SK-N-SH (cell line): ENCODE measurements around the gene PRKCH. TPM values are rescaled to one million over a fixed set of nuclear protein-coding genes. Genes with fewer than 3 reads are reported as not detected.
A peak's percentile ranks its signal among the peaks of the same experiment; 100 is the strongest.

ENCODE experiments used
- CTCF ChIA-PET: fragments of 300-600, 350-600 bp; formaldehyde crosslinking; extraction: SDS; loops from one replicate; lab custom pipeline; 2021; lab: Yijun Ruan, JAX
- POLR2A ChIA-PET: fragments of 350-600 bp; sonication (Branson Sonifier 250); formaldehyde crosslinking; extraction: SDS; loops from one replicate; lab custom pipeline; 2020; ENCODE audit warnings: antibody characterized with exemption, inconsistent platforms; lab: Yijun Ruan, JAX
- DNase-seq: peaks from one replicate; pipeline ENCODE4 v3.0.0; 2012
- H2AFZ ChIP-seq: fragments of 200-600 bp; sonication (generic); 2 replicates; pipeline ENCODE4 v1.8.1; 2016; ENCODE audit warnings: antibody characterized with exemption, mild to moderate bottlenecking, low read depth
- H3F3A ChIP-seq: fragments of 200-600 bp; sonication (generic); replicated peaks from 2 replicates; pipeline ENCODE3; 2016; ENCODE audit warnings: antibody characterized with exemption, mild to moderate bottlenecking; ENCODE audit not compliant: insufficient read depth
- H3K27ac ChIP-seq, 2 experiments: fragments of 200-500 bp in 1 of 2; fragments of 200-600 bp in 1 of 2; sonication (Bioruptor generic) in 1 of 2; sonication (generic), shearing (Covaris generic) in 1 of 2; 2 replicates each; pipeline versions ENCODE4 v1.5.1 to v1.6.1; 2014 to 2016; ENCODE audit warnings: low read depth in 2 of 2, inconsistent platforms in 1 of 2, low read length in 1 of 2, mild to moderate bottlenecking in 1 of 2, mixed read lengths in 1 of 2
- H3K27me3 ChIP-seq: fragments of 200-600 bp; sonication (generic), shearing (Covaris generic); 2 replicates; pipeline ENCODE4 v1.6.1; 2016; ENCODE audit warnings: mixed run types; ENCODE audit not compliant: insufficient read depth
- H3K36me3 ChIP-seq, 2 experiments: fragments of 200-500 bp in 1 of 2; fragments of 200-600 bp in 1 of 2; sonication (Bioruptor generic) in 1 of 2; sonication (generic) in 1 of 2; replicated peaks in 1 of 2; 2 replicates each; pipeline versions ENCODE3 to v1.5.1; 2014 to 2016; ENCODE audit warnings: low read length in 1 of 2, mild to moderate bottlenecking in 1 of 2; ENCODE audit not compliant: insufficient read depth in 2 of 2, control insufficient read depth in 1 of 2
- H3K4me1 ChIP-seq, 2 experiments: fragments of 200-500 bp in 1 of 2; fragments of 200-600 bp in 1 of 2; sonication (Bioruptor generic) in 1 of 2; sonication (generic), shearing (Covaris generic) in 1 of 2; 2 replicates each; pipeline versions ENCODE4 v1.5.1 to v1.6.1; 2014 to 2016; ENCODE audit warnings: low read depth in 1 of 2, low read length in 1 of 2, mixed run types in 1 of 2; ENCODE audit not compliant: insufficient read depth in 2 of 2, control insufficient read depth in 1 of 2
- H3K4me2 ChIP-seq: fragments of 200-600 bp; sonication (generic), shearing (Covaris generic); 2 replicates; pipeline ENCODE4 v1.6.1; 2017; ENCODE audit warnings: mixed run types
- H3K4me3 ChIP-seq, 2 experiments: fragments of 200-500 bp in 1 of 2; fragments of 200-600 bp in 1 of 2; sonication (Bioruptor generic) in 1 of 2; sonication (generic), shearing (Covaris generic) in 1 of 2; 2 replicates each; pipeline versions ENCODE4 v1.5.1 to v1.8.1; 2014 to 2016; ENCODE audit warnings: low read depth in 2 of 2, inconsistent platforms in 1 of 2, low read length in 1 of 2, mild to moderate bottlenecking in 1 of 2, mixed read lengths in 1 of 2, moderate library complexity in 1 of 2
- H3K79me2 ChIP-seq: fragments of 200-600 bp; sonication (generic); 2 replicates; pipeline ENCODE4 v1.8.1; 2017; ENCODE audit warnings: mild to moderate bottlenecking; ENCODE audit not compliant: insufficient read depth
- H3K9ac ChIP-seq: fragments of 200-600 bp; sonication (generic); 2 replicates; pipeline ENCODE4 v1.6.1; 2017; ENCODE audit warnings: mixed run types
- H3K9me2 ChIP-seq: fragments of 200-600 bp; sonication (generic); 2 replicates; pipeline ENCODE4 v1.6.1; 2017; ENCODE audit warnings: mixed run types
- H3K9me3 ChIP-seq: fragments of 200-600 bp; sonication (generic); 2 replicates; pipeline ENCODE4 v1.6.1; 2017; ENCODE audit warnings: mixed run types, mild to moderate bottlenecking, moderate library complexity
- H4K20me1 ChIP-seq: fragments of 200-600 bp; sonication (generic); 2 replicates; pipeline ENCODE4 v1.6.1; 2017; ENCODE audit warnings: mild to moderate bottlenecking, mixed run types; ENCODE audit not compliant: insufficient read depth
- CHD2 ChIP-seq: fragments of 150-350 bp; IDR thresholded peaks from 2 replicates; pipeline ENCODE4 v1.6.1; 2018; ENCODE audit warnings: low read length; ENCODE audit not compliant: partially characterized antibody
- CTCF ChIP-seq: fragments of 200-600 bp; sonication (generic); IDR thresholded peaks from 2 replicates; pipeline ENCODE4 v1.6.1; 2017; ENCODE audit warnings: antibody characterized with exemption, mild to moderate bottlenecking, moderate library complexity
- EZH2phosphoT487 ChIP-seq: fragments of 200-600 bp; sonication (generic); IDR thresholded peaks from 2 replicates; pipeline ENCODE4 v1.6.1; 2017; ENCODE audit warnings: low read depth, mixed run types, mild to moderate bottlenecking, antibody characterized with exemption, moderate library complexity, borderline replicate concordance
- FOXM1 ChIP-seq: IDR thresholded peaks from 2 replicates; pipeline ENCODE4 v1.4.0; 2012; ENCODE audit warnings: low read depth, mild to moderate bottlenecking
- GATA2 ChIP-seq: sonication (generic); formaldehyde crosslinking; IDR thresholded peaks from 2 replicates; pipeline ENCODE4 v1.5.0; 2020; ENCODE audit warnings: mild to moderate bottlenecking, missing genetic modification reagents
- MEF2A ChIP-seq: IDR thresholded peaks from 2 replicates; pipeline ENCODE4 v1.4.0; 2012; ENCODE audit warnings: low read depth, borderline replicate concordance
- MXI1 ChIP-seq: IDR thresholded peaks from 2 replicates; pipeline ENCODE4 v1.6.1; 2012; ENCODE audit warnings: mild to moderate bottlenecking, low read depth, low read length, improper control_type of control experiment
- NFIC ChIP-seq: IDR thresholded peaks from 2 replicates; pipeline ENCODE4 v1.4.0; 2012; ENCODE audit warnings: borderline replicate concordance
- PBX3 ChIP-seq: IDR thresholded peaks from 2 replicates; pipeline ENCODE4; 2012
- SMC3 ChIP-seq: IDR thresholded peaks from 2 replicates; pipeline ENCODE4 v1.6.1; 2012; ENCODE audit warnings: low read depth, low read length, improper control_type of control experiment
- TCF12 ChIP-seq: IDR thresholded peaks from 2 replicates; pipeline ENCODE4 v1.4.0; 2012
- ZBTB33 ChIP-seq: IDR thresholded peaks from 2 replicates; pipeline ENCODE4 v1.4.0; 2012; ENCODE audit warnings: low read depth, borderline replicate concordance
- WGBS: methylation state at CpG from one replicate; pipeline ENCODE4 v1.1.6; 2017; ENCODE audit warnings: low lambda C conversion rate; 5-methylcytosine and 5-hydroxymethylcytosine counted together
- polyA plus RNA-seq, 3 experiments: library from polyadenylated mRNA; depleted of rRNA; stranded (reverse); fragments of >200 nt; gene quantifications; 2 replicates each; pipeline ENCODE4 v1.2.3, GENCODE V29; 2012
- TF ChIP-seq, protein P1 (sequence below): fragments of 150-350 bp; IDR thresholded peaks from 2 replicates; pipeline ENCODE4 v1.6.1; 2016; ENCODE audit warnings: mild to moderate bottlenecking, low read depth, low read length
- TF ChIP-seq, protein P2 (sequence below): IDR thresholded peaks from 2 replicates; pipeline ENCODE4 v1.4.0; 2012; ENCODE audit warnings: low read depth

The PRKCH gene
- polyA plus RNA-seq, 1 of the 3 experiments (the other 2 are of a cell fraction): 4.2 TPM

GRCh38 chr14:61388976-61389576 lies 67.7 kb downstream of the PRKCH start:
- ChIA-PET CTCF (interaction anchor here (0.6 kb wide), 1 partner anchor 1472 kb away, joined by 3 read pairs; no protein-coding TSS in a partner anchor), POLR2A (interaction anchor here (0.7 kb wide), 1 partner anchor 449 kb away, joined by 3 read pairs; no protein-coding TSS in a partner anchor)
- H3K27me3 ChIP-seq: no peaks in the 10 kb centered on the region
- H3K27ac ChIP-seq: peak overlapping the region in 1 of 2 experiments; percentile 50; a peak in 2 of 4 replicates
- no peaks in the 10 kb centered on the region for H3K9me3 ChIP-seq
- H3K4me1 ChIP-seq: peaks cover 0 to 12% of the 10 kb centered on the region in 2 experiments; a peak in 1 of 4 replicates
- H3K79me2 ChIP-seq: no peaks in the 10 kb centered on the region
- no peaks in the 10 kb centered on the region for H3K9me2 ChIP-seq
- no peak overlapping the region for H3K9ac ChIP-seq
- H3K36me3 ChIP-seq: no peaks in the 10 kb centered on the region
- DNase-seq: no peak
- TF ChIP-seq FOXM1 (no peak), MXI1 (no peak), NFIC (no peak), SMC3 (no peak), TCF12 (no peak), GATA2 (CRISPR knock-in tag) (no peak), CHD2 (no peak), MEF2A (no peak)
- TF ChIP-seq, all 33 proteins: peak for 0
- Histone ChIP-seq H4K20me1 (no peaks in the 10 kb centered on the region), H2AFZ (peak overlapping the region; percentile 48; the same call in 1 of the 2 replicates), H3F3A (no peaks in the 10 kb centered on the region), H3K4me2 (no peak overlapping the region), H3K4me3 (no peak overlapping the region)
- 68% methylated on average over 5 of the region's 5 CpGs for WGBS

DNA sequence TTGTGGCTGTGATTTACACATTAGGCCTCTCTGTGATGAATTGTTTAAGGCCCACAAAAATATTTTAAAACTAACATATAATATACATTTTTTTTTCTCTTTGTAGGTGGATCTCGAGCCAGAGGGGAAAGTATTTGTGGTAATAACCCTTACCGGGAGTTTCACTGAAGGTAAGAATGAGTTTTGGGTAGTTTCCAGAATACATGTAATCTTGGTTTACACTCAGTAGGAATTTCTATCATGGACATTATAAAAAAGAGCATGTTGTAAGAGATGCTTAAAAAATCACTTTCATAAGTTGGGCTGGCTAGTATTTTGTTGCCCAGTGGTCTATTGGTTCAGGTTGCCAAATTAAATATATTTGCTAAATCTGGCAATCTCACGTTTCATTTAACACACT lies 69.7 kb downstream of the PRKCH start:
- POLR2A ChIA-PET: no interaction called here
- CTCF ChIA-PET: no interaction called here

More for the DNA sequence above, 69.7 kb downstream of the PRKCH start:
- WGBS: 77% methylated on average over 3 of the region's 3 CpGs
- no peaks in the 10 kb centered on the region for H4K20me1 ChIP-seq
- no peaks in the 10 kb centered on the region for H3F3A ChIP-seq
- no peak overlapping the region for H2AFZ ChIP-seq
- no peaks in the 10 kb centered on the region for H3K9me2 ChIP-seq
- H3K27me3 ChIP-seq: no peaks in the 10 kb centered on the region
- peaks cover 0 to 12% of the 10 kb centered on the region in 2 experiments; a peak in 2 of 4 replicates for H3K4me1 ChIP-seq
- H3K27ac ChIP-seq: no peak overlapping the region
- no peaks in the 10 kb centered on the region for H3K36me3 ChIP-seq
- TF ChIP-seq EZH2phosphoT487: no peak
- TF ChIP-seq, protein P1, sequence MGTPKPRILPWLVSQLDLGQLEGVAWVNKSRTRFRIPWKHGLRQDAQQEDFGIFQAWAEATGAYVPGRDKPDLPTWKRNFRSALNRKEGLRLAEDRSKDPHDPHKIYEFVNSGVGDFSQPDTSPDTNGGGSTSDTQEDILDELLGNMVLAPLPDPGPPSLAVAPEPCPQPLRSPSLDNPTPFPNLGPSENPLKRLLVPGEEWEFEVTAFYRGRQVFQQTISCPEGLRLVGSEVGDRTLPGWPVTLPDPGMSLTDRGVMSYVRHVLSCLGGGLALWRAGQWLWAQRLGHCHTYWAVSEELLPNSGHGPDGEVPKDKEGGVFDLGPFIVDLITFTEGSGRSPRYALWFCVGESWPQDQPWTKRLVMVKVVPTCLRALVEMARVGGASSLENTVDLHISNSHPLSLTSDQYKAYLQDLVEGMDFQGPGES: no peak
- TF ChIP-seq NFIC: no peak
- no peak for TF ChIP-seq PBX3
- no peak for TF ChIP-seq ZBTB33
- TF ChIP-seq, protein P2, sequence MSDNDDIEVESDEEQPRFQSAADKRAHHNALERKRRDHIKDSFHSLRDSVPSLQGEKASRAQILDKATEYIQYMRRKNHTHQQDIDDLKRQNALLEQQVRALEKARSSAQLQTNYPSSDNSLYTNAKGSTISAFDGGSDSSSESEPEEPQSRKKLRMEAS: no peak
- TF ChIP-seq CTCF: no peak
- no peak for TF ChIP-seq MXI1
- no peak for TF ChIP-seq CHD2
- no peak for DNase-seq
- no peak overlapping the region for H3K4me3 ChIP-seq
- no peaks in the 10 kb centered on the region for H3K79me2 ChIP-seq
- no peak overlapping the region for H3K9ac ChIP-seq
- no peak overlapping the region for H3K4me2 ChIP-seq
- no peaks in the 10 kb centered on the region for H3K9me3 ChIP-seq
